Ishikawa (cell line): ENCODE measurements around the gene IL36RN.
A peak's percentile ranks its signal among the peaks of the same experiment; 100 is the strongest.

Experiments used
- CEBPB ChIP-seq: IDR thresholded peaks from 2 replicates; pipeline ENCODE4 v1.6.1; 2012
- CREB1 ChIP-seq: IDR thresholded peaks from 2 replicates; pipeline ENCODE4 v1.6.1; 2012; ENCODE audit warnings: low read depth
- EGR1 ChIP-seq: IDR thresholded peaks from 2 replicates; pipeline ENCODE4 v1.6.1; 2012
- EP300 ChIP-seq: IDR thresholded peaks from 2 replicates; pipeline ENCODE4 v1.6.1; 2012; ENCODE audit warnings: borderline replicate concordance
- FOXM1 ChIP-seq: IDR thresholded peaks from 2 replicates; pipeline ENCODE4 v1.6.1; 2012; ENCODE audit warnings: low read depth, borderline replicate concordance
- MAX ChIP-seq: IDR thresholded peaks from 2 replicates; pipeline ENCODE4 v1.6.1; 2012
- NFIC ChIP-seq: IDR thresholded peaks from 2 replicates; pipeline ENCODE4 v1.6.1; 2012
- RAD21 ChIP-seq: IDR thresholded peaks from 2 replicates; pipeline ENCODE4 v1.6.1; 2012; ENCODE audit warnings: low read depth
- REST ChIP-seq: IDR thresholded peaks from 2 replicates; pipeline ENCODE4 v1.6.1; 2012; ENCODE audit warnings: low read depth, mild to moderate bottlenecking
- TAF1 ChIP-seq: IDR thresholded peaks from 2 replicates; pipeline ENCODE4 v1.6.1; 2012; ENCODE audit warnings: low read depth, mild to moderate bottlenecking
- TCF12 ChIP-seq: IDR thresholded peaks from 2 replicates; pipeline ENCODE4 v1.6.1; 2012; ENCODE audit warnings: low read depth
- TEAD4 ChIP-seq: IDR thresholded peaks from 2 replicates; pipeline ENCODE4 v1.6.1; 2012
- USF1 ChIP-seq: IDR thresholded peaks from 2 replicates; pipeline ENCODE4 v1.6.1; 2012
- YY1 ChIP-seq: IDR thresholded peaks from 2 replicates; pipeline ENCODE4 v1.6.1; 2012; ENCODE audit warnings: low read depth
- ZBTB7A ChIP-seq: IDR thresholded peaks from 2 replicates; pipeline ENCODE4 v1.6.1; 2012; ENCODE audit warnings: low read depth

IL36RN gene

GRCh38 chr2:113068249-113068648 lies 9.3 kb downstream of the IL36RN start:
- TF ChIP-seq ZBTB7A (no peak), RAD21 (no peak), CREB1 (no peak), USF1 (no peak), YY1 (no peak), FOXM1 (no peak), TEAD4 (no peak), NFIC (no peak), EGR1 (no peak), TCF12 (no peak)

GRCh38 chr2:113068706-113069485 lies 9.9 kb downstream of the IL36RN start:
- TF ChIP-seq CREB1 (no peak), TEAD4 (peak; percentile 57; the same call in 1 of the 2 replicates)

- no peak for TF ChIP-seq EP300
Observed at GRCh38 chr2:113069676-113070605, 10.9 kb downstream of the IL36RN start.

GRCh38 chr2:113070606-113070975 lies 11.6 kb downstream of the IL36RN start:
- no peak for TF ChIP-seq MAX
- TF ChIP-seq ZBTB7A: no peak
- TF ChIP-seq TEAD4: no peak
- TF ChIP-seq YY1: no peak
- TF ChIP-seq FOXM1: no peak
- no peak for TF ChIP-seq USF1
- TF ChIP-seq EGR1: no peak
- TF ChIP-seq TAF1: no peak
- TF ChIP-seq REST: no peak
- no peak for TF ChIP-seq EP300
- no peak for TF ChIP-seq TCF12
- no peak for TF ChIP-seq RAD21
- no peak for TF ChIP-seq NFIC
- no peak for TF ChIP-seq CEBPB

GRCh38 chr2:113072584-113072983 lies 13.6 kb downstream of the IL36RN start:
- TF ChIP-seq EP300: no peak
- TF ChIP-seq YY1: no peak
- no peak for TF ChIP-seq TEAD4
- no peak for TF ChIP-seq REST
- no peak for TF ChIP-seq RAD21

- TF ChIP-seq NFIC (no peak), CREB1 (no peak), EP300 (no peak), FOXM1 (no peak), REST (no peak), YY1 (no peak), MAX (no peak), EGR1 (no peak), RAD21 (no peak), CEBPB (no peak), TAF1 (no peak), USF1 (no peak)
Observed at GRCh38 chr2:113073325-113073834, 14.4 kb downstream of the IL36RN start.
